Measurements from ENCODE around the gene CMC2. TPM values are rescaled to one million over a fixed set of nuclear protein-coding genes. Genes with fewer than 3 reads are reported as not detected.

Gene CMC2
- total RNA-seq, 1 donor from 2014 or later, result 51.9 TPM

GRCh38 chr16:81003610-81004460 is 2.9 kb downstream of the CMC2 start:
- DNase-seq (ENCODE audit: extremely low read depth, low read depth, low spot score), result no peak

- DNase-seq (ENCODE audit: extremely low read depth, low read depth, low spot score), result no peak
Measured at GRCh38 chr16:81003064-81003463, 3.6 kb downstream of the CMC2 start.

- DNase-seq (ENCODE audit: extremely low read depth, low read depth, low spot score), result no peak
Measured at GRCh38 chr16:81001330-81001729, 5.4 kb downstream of the CMC2 start.

GRCh38 chr16:81000873-81001272 is 5.8 kb downstream of the CMC2 start:
- no peak for DNase-seq (ENCODE audit: extremely low read depth, low read depth, low spot score)

GRCh38 chr16:80997964-80998620 is 8.6 kb downstream of the CMC2 start:
- DNase-seq (ENCODE audit: extremely low read depth, low read depth, low spot score), result no peak

GRCh38 chr16:80997139-80997798 is 9.4 kb downstream of the CMC2 start:
- no peak for DNase-seq (ENCODE audit: extremely low read depth, low read depth, low spot score)

- DNase-seq (ENCODE audit: extremely low read depth, low read depth, low spot score), result no peak
Measured at GRCh38 chr16:80996688-80997138, 10.0 kb downstream of the CMC2 start.

- no peak for DNase-seq (ENCODE audit: extremely low read depth, low read depth, low spot score)
Measured at GRCh38 chr16:80994451-80994850, 12.2 kb downstream of the CMC2 start.

GRCh38 chr16:80993834-80994233 is 12.9 kb downstream of the CMC2 start:
- no peak for DNase-seq (ENCODE audit: extremely low read depth, low read depth, low spot score)

GRCh38 chr16:80993307-80993706 is 13.4 kb downstream of the CMC2 start:
- DNase-seq (ENCODE audit: extremely low read depth, low read depth, low spot score), result peak; percentile 78

- DNase-seq (ENCODE audit: extremely low read depth, low read depth, low spot score), result no peak
Measured at GRCh38 chr16:80992676-80993293, 13.9 kb downstream of the CMC2 start.

- DNase-seq (ENCODE audit: extremely low read depth, low read depth, low spot score), result no peak
Measured at GRCh38 chr16:80991792-80992430, 14.8 kb downstream of the CMC2 start.

- DNase-seq (ENCODE audit: extremely low read depth, low read depth, low spot score), result no peak
Measured at GRCh38 chr16:80990978-80991377, 15.7 kb downstream of the CMC2 start.

GRCh38 chr16:80990577-80990976 is 16.1 kb downstream of the CMC2 start:
- no peak for DNase-seq (ENCODE audit: extremely low read depth, low read depth, low spot score)

- no peak for DNase-seq (ENCODE audit: extremely low read depth, low read depth, low spot score)
Measured at GRCh38 chr16:80989801-80990200, 16.9 kb downstream of the CMC2 start.

- DNase-seq (ENCODE audit: extremely low read depth, low read depth, low spot score), result no peak
Measured at GRCh38 chr16:80988756-80989155, 17.9 kb downstream of the CMC2 start.

GRCh38 chr16:80986557-80986956 is 20.1 kb downstream of the CMC2 start:
- no peak for DNase-seq (ENCODE audit: extremely low read depth, low read depth, low spot score)

GRCh38 chr16:80985611-80986010 is 21.1 kb downstream of the CMC2 start:
- DNase-seq (ENCODE audit: extremely low read depth, low read depth, low spot score), result no peak

GRCh38 chr16:80984124-80984892 is 22.4 kb downstream of the CMC2 start:
- DNase-seq (ENCODE audit: extremely low read depth, low read depth, low spot score), result no peak

- no peak for DNase-seq (ENCODE audit: extremely low read depth, low read depth, low spot score)
Measured at GRCh38 chr16:80982646-80983045, 24.0 kb downstream of the CMC2 start.

Data from glomerular endothelial cell (primary cell).